MM.1S (cell line): Measurements from ENCODE around the gene LYZL1.

Experiments
- DNase-seq: peaks from one replicate; pipeline ENCODE4 v3.0.0-alpha.2; 2015
- H2AFZ ChIP-seq: fragments of 300-600 bp; sonication (generic); 2 replicates; pipeline ENCODE4 v1.6.0; 2016; ENCODE audit warnings: antibody characterized with exemption, low read length
- H3F3A ChIP-seq: fragments of 300-600 bp; sonication (generic); 2 replicates; pipeline ENCODE4 v1.6.1; 2016; ENCODE audit warnings: mild to moderate bottlenecking, antibody characterized with exemption, low read length, moderate library complexity, mixed read lengths; ENCODE audit not compliant: insufficient read depth
- H3K27ac ChIP-seq: fragments of 300-600 bp; sonication (generic); 2 replicates; pipeline ENCODE4 v1.5.1; 2016; ENCODE audit warnings: mild to moderate bottlenecking, low read length
- H3K27me3 ChIP-seq: fragments of 300-600 bp; sonication (generic); replicated peaks from 2 replicates; pipeline ENCODE4 v1.6.0; 2016; ENCODE audit warnings: low read length; ENCODE audit not compliant: insufficient read depth
- H3K36me3 ChIP-seq: fragments of 300-600 bp; sonication (generic); replicated peaks from 2 replicates; pipeline ENCODE4 v1.6.1; 2016; ENCODE audit warnings: mild to moderate bottlenecking, low read length, mixed read lengths; ENCODE audit not compliant: insufficient read depth
- H3K4me1 ChIP-seq: fragments of 300-600 bp; sonication (generic); 2 replicates; pipeline ENCODE4 v1.6.1; 2016; ENCODE audit warnings: low read length, mixed read lengths
- H3K4me2 ChIP-seq: fragments of 300-600 bp; sonication (generic); 2 replicates; pipeline ENCODE4 v1.6.0; 2016; ENCODE audit warnings: low read depth, low read length
- H3K4me3 ChIP-seq: fragments of 300-600 bp; sonication (generic); 2 replicates; pipeline ENCODE4 v1.5.1; 2016; ENCODE audit warnings: low read length, mixed read lengths
- H3K79me2 ChIP-seq: fragments of 300-600 bp; sonication (generic); 2 replicates; pipeline ENCODE4 v1.6.1; 2016; ENCODE audit warnings: mixed run types, low read length, mixed read lengths
- H3K9ac ChIP-seq: fragments of 300-600 bp; sonication (generic); 2 replicates; pipeline ENCODE4 v1.6.1; 2016; ENCODE audit warnings: low read length, mixed read lengths
- H3K9me2 ChIP-seq: fragments of 300-600 bp; sonication (generic); replicated peaks from 2 replicates; pipeline ENCODE4 v1.6.1; 2016; ENCODE audit warnings: mild to moderate bottlenecking, low read length, mixed read lengths; ENCODE audit not compliant: insufficient read depth
- H3K9me3 ChIP-seq: fragments of 300-600 bp; sonication (generic); replicated peaks from 2 replicates; pipeline ENCODE4 v1.6.1; 2016; ENCODE audit warnings: mild to moderate bottlenecking, low read length, mixed read lengths; ENCODE audit not compliant: insufficient read depth
- H4K20me1 ChIP-seq: fragments of 300-600 bp; sonication (generic); 2 replicates; pipeline ENCODE4 v1.6.1; 2016; ENCODE audit warnings: mild to moderate bottlenecking, low read length, moderate library complexity, mixed read lengths; ENCODE audit not compliant: insufficient read depth
- EZH2 ChIP-seq: fragments of 300-600 bp; sonication (generic); optimal IDR thresholded peaks from 2 replicates; pipeline ENCODE3; 2017; ENCODE audit warnings: low read depth, mild to moderate bottlenecking, antibody characterized with exemption, low read length, mixed read lengths
- EZH2phosphoT487 ChIP-seq: fragments of 300-600 bp; sonication (generic); IDR thresholded peaks from 2 replicates; pipeline ENCODE4 v1.6.1; 2018; ENCODE audit warnings: antibody characterized with exemption, low read length
- TF ChIP-seq, protein P1 (sequence below): fragments of 300-600 bp; sonication (generic); IDR thresholded peaks from 2 replicates; pipeline ENCODE4 v1.5.1; 2016; ENCODE audit warnings: antibody characterized with exemption, low read length, mixed read lengths

The LYZL1 gene

GRCh38 chr10:29295813-29296212 is 6.9 kb downstream of the LYZL1 start:
- Histone ChIP-seq H3K9me2 (no peaks in the 10 kb centered on the region), H3K27ac (no peak overlapping the region), H3K4me2 (no peak overlapping the region), H3K4me1 (no peaks in the 10 kb centered on the region), H4K20me1 (no peaks in the 10 kb centered on the region), H3K36me3 (no peaks in the 10 kb centered on the region), H2AFZ (no peak overlapping the region), H3K27me3 (no peaks in the 10 kb centered on the region), H3K4me3 (no peak overlapping the region), H3K9ac (no peak overlapping the region), H3K9me3 (no peaks in the 10 kb centered on the region), H3F3A (no peaks in the 10 kb centered on the region), H3K79me2 (no peaks in the 10 kb centered on the region)
- TF ChIP-seq, protein P1, sequence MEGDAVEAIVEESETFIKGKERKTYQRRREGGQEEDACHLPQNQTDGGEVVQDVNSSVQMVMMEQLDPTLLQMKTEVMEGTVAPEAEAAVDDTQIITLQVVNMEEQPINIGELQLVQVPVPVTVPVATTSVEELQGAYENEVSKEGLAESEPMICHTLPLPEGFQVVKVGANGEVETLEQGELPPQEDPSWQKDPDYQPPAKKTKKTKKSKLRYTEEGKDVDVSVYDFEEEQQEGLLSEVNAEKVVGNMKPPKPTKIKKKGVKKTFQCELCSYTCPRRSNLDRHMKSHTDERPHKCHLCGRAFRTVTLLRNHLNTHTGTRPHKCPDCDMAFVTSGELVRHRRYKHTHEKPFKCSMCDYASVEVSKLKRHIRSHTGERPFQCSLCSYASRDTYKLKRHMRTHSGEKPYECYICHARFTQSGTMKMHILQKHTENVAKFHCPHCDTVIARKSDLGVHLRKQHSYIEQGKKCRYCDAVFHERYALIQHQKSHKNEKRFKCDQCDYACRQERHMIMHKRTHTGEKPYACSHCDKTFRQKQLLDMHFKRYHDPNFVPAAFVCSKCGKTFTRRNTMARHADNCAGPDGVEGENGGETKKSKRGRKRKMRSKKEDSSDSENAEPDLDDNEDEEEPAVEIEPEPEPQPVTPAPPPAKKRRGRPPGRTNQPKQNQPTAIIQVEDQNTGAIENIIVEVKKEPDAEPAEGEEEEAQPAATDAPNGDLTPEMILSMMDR, result no peak
- TF ChIP-seq EZH2 (no peak), EZH2phosphoT487 (no peak)
- DNase-seq, result no peak

GRCh38 chr10:29297678-29298077 is 8.8 kb downstream of the LYZL1 start:
- Histone ChIP-seq H3K9ac (no peak overlapping the region), H3K9me3 (no peaks in the 10 kb centered on the region), H3F3A (no peaks in the 10 kb centered on the region), H3K9me2 (no peaks in the 10 kb centered on the region), H3K79me2 (no peaks in the 10 kb centered on the region), H4K20me1 (no peaks in the 10 kb centered on the region), H3K36me3 (no peaks in the 10 kb centered on the region), H3K4me2 (no peak overlapping the region), H3K27ac (no peak overlapping the region), H3K27me3 (no peaks in the 10 kb centered on the region), H3K4me3 (no peak overlapping the region), H2AFZ (no peak overlapping the region), H3K4me1 (no peaks in the 10 kb centered on the region)
- TF ChIP-seq, protein P1, result no peak
- TF ChIP-seq EZH2 (no peak), EZH2phosphoT487 (no peak)
- no peak for DNase-seq

DNA sequence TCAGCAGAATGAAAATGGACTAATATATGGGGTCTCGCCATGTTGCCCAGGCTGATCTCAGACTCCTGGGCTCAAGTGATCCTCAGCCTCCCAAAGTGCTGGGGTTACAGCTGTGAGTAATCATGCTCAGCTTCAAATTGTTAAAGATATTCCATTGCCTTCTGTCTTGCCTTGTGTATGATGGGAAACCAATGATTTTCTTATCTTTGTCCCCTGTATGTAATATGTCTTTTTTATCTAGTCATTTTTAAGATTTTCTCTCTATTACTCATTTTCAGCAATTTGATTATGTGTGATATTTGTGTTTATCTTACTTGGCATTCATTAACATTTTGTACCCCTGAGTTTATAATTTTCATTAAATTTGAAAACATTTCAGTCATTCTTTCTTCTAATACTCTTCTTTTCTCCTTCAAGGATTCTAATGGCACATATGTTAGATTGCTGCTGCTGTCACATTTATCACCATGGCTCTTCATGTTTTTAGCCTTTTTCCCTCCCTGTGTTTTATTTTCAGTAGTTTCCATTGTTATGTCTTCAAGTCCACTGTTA is 12.6 kb downstream of the LYZL1 start:
- DNase-seq, result no peak
- no peak overlapping the region for H3K4me2 ChIP-seq
- no peaks in the 10 kb centered on the region for H3K36me3 ChIP-seq
- H3K9me3 ChIP-seq, result no peaks in the 10 kb centered on the region
- no peaks in the 10 kb centered on the region for H3K27me3 ChIP-seq
- no peaks in the 10 kb centered on the region for H3K79me2 ChIP-seq
- H3F3A ChIP-seq, result no peaks in the 10 kb centered on the region
- TF ChIP-seq EZH2 (no peak), EZH2phosphoT487 (no peak)
- TF ChIP-seq, protein P1, result no peak
- H3K4me1 ChIP-seq, result no peaks in the 10 kb centered on the region
- no peak overlapping the region for H3K9ac ChIP-seq
- H2AFZ ChIP-seq, result no peak overlapping the region
- no peak overlapping the region for H3K27ac ChIP-seq
- no peak overlapping the region for H3K4me3 ChIP-seq
- H3K9me2 ChIP-seq, result no peaks in the 10 kb centered on the region
- H4K20me1 ChIP-seq, result no peaks in the 10 kb centered on the region
